Thyroid gland (tissue), 4 donors: ENCODE data around the gene GNAQ. TPM values are rescaled to one million over a fixed set of nuclear protein-coding genes. Genes with fewer than 3 reads are reported as not detected.

Experiments used
- DNase-seq, 2 donors: peaks; one replicate each; pipeline ENCODE4 v3.0.0-alpha.2; 2019
- H3K27ac ChIP-seq, 3 donors: fragments of 200-600 bp; sonication (generic); 1 replicate in 2 of 3; 2 replicates in 1 of 3; pipeline ENCODE4 v1.5.1; 2016 to 2019; ENCODE audit warnings: mild to moderate bottlenecking in 1 of 3, moderate library complexity in 1 of 3
- H3K27me3 ChIP-seq: fragments of 200-600 bp; sonication (generic); one replicate; pipeline ENCODE4 v1.5.1; 2019
- H3K36me3 ChIP-seq, 2 donors: fragments of 200-600 bp; sonication (generic); one replicate each; pipeline ENCODE4 v1.5.1; 2016 to 2019
- H3K4me1 ChIP-seq, 2 donors: fragments of 200-600 bp; sonication (generic); one replicate each; pipeline ENCODE4 v1.5.1; 2017 to 2019
- H3K4me3 ChIP-seq, 3 donors: fragments of 200-600 bp; sonication (generic); replicated peaks in 1 of 3; 1 replicate in 2 of 3; 2 replicates in 1 of 3; pipeline ENCODE4 v1.5.1; 2016; ENCODE audit warnings: mild to moderate bottlenecking in 1 of 3
- H3K9me3 ChIP-seq: fragments of 200-600 bp; sonication (generic); one replicate; pipeline ENCODE4 v1.5.1; 2017
- POLR2A ChIP-seq, 2 donors: fragments of 450-650 bp; IDR thresholded peaks; one replicate each; pipeline ENCODE4 v1.6.1; 2017; ENCODE audit warnings: antibody characterized with exemption in 2 of 2, mild to moderate bottlenecking in 2 of 2, moderate library complexity in 1 of 2
- WGBS, 2 donors: methylation state at CpG; one replicate each; pipeline ENCODE4 v1.1.5; 2017; 5-methylcytosine and 5-hydroxymethylcytosine counted together
- intact Hi-C: fragments of 100-400 bp; cut with DNase I; formaldehyde crosslinking; loops from one replicate; pipeline ENCODE4 v1.15.1; 2023
- total RNA-seq, 4 donors: library from RNA; depleted of rRNA; stranded (reverse); fragments of >200 nt; gene quantifications; one replicate each; pipeline ENCODE4 v1.2.3, GENCODE V29; 2016
- TF ChIP-seq, protein P1 (sequence below), 6 experiments: fragments of 200-600 bp in 3 of 6; fragments of 450-650 bp in 3 of 6; sonication (generic) in 3 of 6; IDR thresholded peaks; one replicate each; pipeline ENCODE4 v1.5.1; 2016 to 2019; ENCODE audit warnings: antibody characterized with exemption in 6 of 6, mild to moderate bottlenecking in 2 of 6, inconsistent platforms in 1 of 6, moderate library complexity in 1 of 6

The GNAQ gene
- total RNA-seq, 4 donors from 2014 or later = 40.0 to 60.8 (median 58.1) TPM

DNA sequence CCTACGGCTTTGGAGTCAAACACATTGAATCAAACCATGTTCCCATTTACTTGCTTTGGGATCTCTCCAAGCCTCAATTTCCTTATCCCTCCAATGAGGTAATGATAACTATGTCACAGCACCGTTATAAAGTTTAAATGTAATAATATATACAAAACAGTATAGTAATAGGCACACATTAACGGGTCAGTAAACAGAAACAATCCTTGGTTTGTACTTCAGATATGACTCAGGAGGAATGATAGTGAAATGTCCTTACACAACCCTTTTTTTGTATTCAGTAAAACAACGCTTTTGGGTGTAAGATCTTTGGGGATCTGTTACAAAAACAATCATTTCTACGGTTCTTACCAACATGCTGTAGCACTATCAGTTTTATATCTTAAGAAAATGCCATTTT, 205.0 kb downstream of the GNAQ start:
- TF ChIP-seq, protein P1, sequence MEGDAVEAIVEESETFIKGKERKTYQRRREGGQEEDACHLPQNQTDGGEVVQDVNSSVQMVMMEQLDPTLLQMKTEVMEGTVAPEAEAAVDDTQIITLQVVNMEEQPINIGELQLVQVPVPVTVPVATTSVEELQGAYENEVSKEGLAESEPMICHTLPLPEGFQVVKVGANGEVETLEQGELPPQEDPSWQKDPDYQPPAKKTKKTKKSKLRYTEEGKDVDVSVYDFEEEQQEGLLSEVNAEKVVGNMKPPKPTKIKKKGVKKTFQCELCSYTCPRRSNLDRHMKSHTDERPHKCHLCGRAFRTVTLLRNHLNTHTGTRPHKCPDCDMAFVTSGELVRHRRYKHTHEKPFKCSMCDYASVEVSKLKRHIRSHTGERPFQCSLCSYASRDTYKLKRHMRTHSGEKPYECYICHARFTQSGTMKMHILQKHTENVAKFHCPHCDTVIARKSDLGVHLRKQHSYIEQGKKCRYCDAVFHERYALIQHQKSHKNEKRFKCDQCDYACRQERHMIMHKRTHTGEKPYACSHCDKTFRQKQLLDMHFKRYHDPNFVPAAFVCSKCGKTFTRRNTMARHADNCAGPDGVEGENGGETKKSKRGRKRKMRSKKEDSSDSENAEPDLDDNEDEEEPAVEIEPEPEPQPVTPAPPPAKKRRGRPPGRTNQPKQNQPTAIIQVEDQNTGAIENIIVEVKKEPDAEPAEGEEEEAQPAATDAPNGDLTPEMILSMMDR (IDR thresholded peaks at IDR 0.05) = no peak
- TF ChIP-seq POLR2A (IDR thresholded peaks at IDR 0.05) = no peak
- Histone ChIP-seq H3K36me3 (no peaks in the 10 kb centered on the region), H3K27me3 (no peaks in the 10 kb centered on the region), H3K9me3 (no peaks in the 10 kb centered on the region), H3K4me1 (peaks cover 0 to 5% of the 10 kb centered on the region in 2 donors), H3K27ac (no peak overlapping the region), H3K4me3 (no peak overlapping the region)
- intact Hi-C loops = no loop called here
- DNase-seq = no peak
- 90 to 92% methylated on average over 5 of the region's 5 CpGs for WGBS, 2 donors

DNA sequence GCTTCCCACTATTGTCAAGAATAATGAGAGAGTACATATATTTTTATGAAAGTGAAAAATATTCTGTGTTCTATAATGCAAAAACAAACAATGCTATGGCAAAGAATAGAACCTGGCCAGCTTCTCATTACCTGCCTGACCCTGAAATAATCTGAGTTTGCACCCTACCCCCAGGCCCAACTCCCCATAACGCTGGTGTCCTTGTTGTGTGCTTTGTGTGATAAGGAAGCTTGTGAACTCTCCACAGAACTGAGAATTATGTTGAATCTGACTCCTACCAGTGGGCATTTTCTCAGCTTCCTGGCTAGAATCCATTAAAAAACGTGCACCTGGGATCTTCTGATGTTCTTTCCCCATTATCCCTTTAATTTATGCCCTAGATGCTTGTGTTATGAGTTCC, 205.5 kb downstream of the GNAQ start:
- intact Hi-C loops = no loop called here
- no peak for DNase-seq
- H3K4me1 ChIP-seq = peaks cover 0 to 5% of the 10 kb centered on the region in 2 donors
- no peaks in the 10 kb centered on the region for H3K9me3 ChIP-seq
- H3K27ac ChIP-seq = no peak overlapping the region
- H3K4me3 ChIP-seq = no peak overlapping the region
- WGBS, 2 donors = 85 to 90% methylated on average over 2 of the region's 2 CpGs
- no peaks in the 10 kb centered on the region for H3K27me3 ChIP-seq
- TF ChIP-seq POLR2A (IDR thresholded peaks at IDR 0.05) = no peak
- TF ChIP-seq, protein P1 (IDR thresholded peaks at IDR 0.05) = no peak
- H3K36me3 ChIP-seq = no peaks in the 10 kb centered on the region

DNA sequence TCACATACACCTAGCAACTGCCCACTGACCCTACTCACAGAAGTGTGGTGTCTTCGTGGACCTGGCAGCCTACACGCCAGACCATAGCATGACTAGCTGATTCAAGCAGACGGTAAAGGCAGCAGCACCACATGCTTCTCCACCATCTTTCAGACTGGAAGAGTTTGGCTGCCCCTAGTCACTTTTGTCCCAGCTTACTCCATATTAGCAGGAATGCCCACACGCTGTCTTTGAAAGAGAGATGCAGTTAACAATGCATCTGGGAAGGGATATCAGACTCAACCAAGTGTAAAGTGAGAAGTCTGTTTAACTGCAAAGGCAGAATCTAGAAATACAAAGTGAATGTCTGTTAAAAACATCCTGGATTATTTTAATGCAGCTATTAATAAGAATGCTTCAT, 206.2 kb downstream of the GNAQ start:
- no peak for DNase-seq
- Histone ChIP-seq H3K9me3 (no peaks in the 10 kb centered on the region), H3K36me3 (no peaks in the 10 kb centered on the region), H3K27me3 (no peaks in the 10 kb centered on the region), H3K4me3 (no peak overlapping the region), H3K4me1 (peaks cover 0 to 5% of the 10 kb centered on the region in 2 donors), H3K27ac (no peak overlapping the region)
- intact Hi-C loops = no loop called here
- WGBS, 2 donors = 95 to 99% methylated on average over 4 of the region's 4 CpGs
- TF ChIP-seq, protein P1 (IDR thresholded peaks at IDR 0.05) = no peak
- TF ChIP-seq POLR2A (IDR thresholded peaks at IDR 0.05) = no peak

DNA sequence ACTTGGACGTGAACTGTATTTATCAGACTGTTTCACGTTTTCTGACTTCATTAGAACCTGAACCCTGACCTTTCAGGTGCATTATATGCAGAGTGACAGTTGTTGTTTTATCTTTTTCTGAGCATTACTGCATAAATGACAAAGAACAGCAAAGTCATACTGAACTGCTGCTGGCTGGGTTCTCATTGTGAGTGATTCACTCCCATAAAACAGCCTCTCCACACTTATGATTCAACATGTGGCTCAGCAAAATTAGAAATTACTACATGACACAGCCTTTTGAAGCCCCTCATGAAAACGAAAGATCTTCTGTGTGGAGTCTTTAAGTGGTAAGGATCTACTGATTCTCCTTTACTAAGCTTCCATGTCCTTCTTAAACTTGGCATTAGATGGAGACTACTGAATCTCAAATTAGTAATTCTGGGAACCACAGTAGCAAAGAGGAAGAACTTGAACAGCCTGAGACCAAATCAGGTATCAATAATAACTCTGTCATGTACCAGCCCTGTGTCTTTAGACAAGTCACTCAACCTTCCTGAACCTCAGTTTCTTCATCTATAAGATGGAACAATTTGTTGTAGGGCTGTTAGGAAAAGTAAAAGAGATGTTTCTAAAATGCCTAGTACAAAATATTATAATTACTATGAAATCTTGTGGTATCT, 211.2 kb downstream of the GNAQ start:
- H3K27me3 ChIP-seq = no peaks in the 10 kb centered on the region
- 76 to 80% methylated on average over 3 of the region's 3 CpGs for WGBS, 2 donors
- no peak for DNase-seq
- no peak overlapping the region for H3K4me3 ChIP-seq
- H3K36me3 ChIP-seq = no peaks in the 10 kb centered on the region
- peaks cover 0 to 5% of the 10 kb centered on the region in 2 donors for H3K4me1 ChIP-seq
- H3K9me3 ChIP-seq = no peaks in the 10 kb centered on the region
- H3K27ac ChIP-seq = no peak overlapping the region
- TF ChIP-seq, protein P1 (IDR thresholded peaks at IDR 0.05) = no peak
- TF ChIP-seq POLR2A (IDR thresholded peaks at IDR 0.05) = no peak
- intact Hi-C loops = no loop called here

DNA sequence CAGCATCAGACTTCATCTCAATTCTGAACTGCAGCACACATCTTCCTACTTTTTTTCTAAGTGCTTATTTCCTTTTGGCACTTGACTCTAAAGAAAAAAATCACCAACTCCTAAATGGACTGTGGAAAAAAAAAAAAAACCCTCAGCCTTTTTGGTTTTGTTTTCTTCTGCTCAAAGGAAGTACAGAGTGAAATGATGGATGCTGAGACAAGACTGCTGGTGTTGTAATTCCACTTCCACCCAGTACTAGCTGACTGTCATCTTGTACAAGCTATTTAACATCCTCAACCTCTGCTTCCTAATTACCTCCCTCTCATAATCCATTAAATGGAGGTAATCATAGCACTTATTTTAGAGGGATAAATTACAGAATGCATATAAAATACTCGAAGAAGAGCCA, 212.0 kb downstream of the GNAQ start:
- 70 to 82% methylated on average over 1 of the region's 1 CpG for WGBS, 2 donors
- no peaks in the 10 kb centered on the region for H3K36me3 ChIP-seq
- intact Hi-C loops = no loop called here
- no peak for TF ChIP-seq POLR2A (IDR thresholded peaks at IDR 0.05)
- TF ChIP-seq, protein P1 (IDR thresholded peaks at IDR 0.05) = no peak
- peaks cover 0 to 5% of the 10 kb centered on the region in 2 donors for H3K4me1 ChIP-seq
- no peak overlapping the region for H3K4me3 ChIP-seq
- H3K9me3 ChIP-seq = no peaks in the 10 kb centered on the region
- no peak overlapping the region for H3K27ac ChIP-seq
- H3K27me3 ChIP-seq = no peaks in the 10 kb centered on the region
- no peak for DNase-seq
